Retinal pigment epithelial cell (primary cell): Measurements from ENCODE around the gene RPS21.

Experiments
- DNase-seq: peaks from one replicate; pipeline ENCODE4 v3.0.0-alpha.2; 2010; ENCODE audit warnings: low read depth
- H3K4me3 ChIP-seq: 2 replicates; pipeline ENCODE4 v1.5.1; 2011; ENCODE audit warnings: mild to moderate bottlenecking, low read length, control low read depth, moderate library complexity
- TF ChIP-seq, protein P1 (sequence below): conservative IDR thresholded peaks from 2 replicates; pipeline ENCODE4 v1.5.1; 2011; ENCODE audit warnings: low read depth, low read length, control low read depth, inconsistent platforms

RPS21 gene

DNA sequence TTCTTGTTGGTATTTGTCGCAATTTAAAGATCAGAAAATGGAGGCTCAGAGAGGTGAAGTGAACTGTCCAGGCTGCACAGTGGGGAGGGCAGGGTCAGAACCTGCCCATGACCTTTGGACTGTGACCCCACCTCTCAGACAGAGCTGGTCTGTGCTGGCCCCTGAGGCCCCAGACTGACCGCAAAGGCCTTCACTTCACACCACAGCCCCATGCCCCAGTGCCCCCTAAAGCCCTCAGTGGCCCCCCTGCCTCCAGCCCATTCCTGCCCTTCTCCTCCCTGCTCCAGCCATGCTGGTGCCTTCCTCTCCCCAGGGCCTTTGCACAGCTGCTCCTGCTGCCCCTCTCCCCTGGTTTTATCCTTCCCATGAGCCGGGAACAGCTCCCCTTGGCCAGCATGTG lies 49.8 kb downstream of the RPS21 start:
- H3K4me3 ChIP-seq, result no peak overlapping the region
- TF ChIP-seq, protein P1, sequence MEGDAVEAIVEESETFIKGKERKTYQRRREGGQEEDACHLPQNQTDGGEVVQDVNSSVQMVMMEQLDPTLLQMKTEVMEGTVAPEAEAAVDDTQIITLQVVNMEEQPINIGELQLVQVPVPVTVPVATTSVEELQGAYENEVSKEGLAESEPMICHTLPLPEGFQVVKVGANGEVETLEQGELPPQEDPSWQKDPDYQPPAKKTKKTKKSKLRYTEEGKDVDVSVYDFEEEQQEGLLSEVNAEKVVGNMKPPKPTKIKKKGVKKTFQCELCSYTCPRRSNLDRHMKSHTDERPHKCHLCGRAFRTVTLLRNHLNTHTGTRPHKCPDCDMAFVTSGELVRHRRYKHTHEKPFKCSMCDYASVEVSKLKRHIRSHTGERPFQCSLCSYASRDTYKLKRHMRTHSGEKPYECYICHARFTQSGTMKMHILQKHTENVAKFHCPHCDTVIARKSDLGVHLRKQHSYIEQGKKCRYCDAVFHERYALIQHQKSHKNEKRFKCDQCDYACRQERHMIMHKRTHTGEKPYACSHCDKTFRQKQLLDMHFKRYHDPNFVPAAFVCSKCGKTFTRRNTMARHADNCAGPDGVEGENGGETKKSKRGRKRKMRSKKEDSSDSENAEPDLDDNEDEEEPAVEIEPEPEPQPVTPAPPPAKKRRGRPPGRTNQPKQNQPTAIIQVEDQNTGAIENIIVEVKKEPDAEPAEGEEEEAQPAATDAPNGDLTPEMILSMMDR, result no peak
- DNase-seq, result no peak

DNA sequence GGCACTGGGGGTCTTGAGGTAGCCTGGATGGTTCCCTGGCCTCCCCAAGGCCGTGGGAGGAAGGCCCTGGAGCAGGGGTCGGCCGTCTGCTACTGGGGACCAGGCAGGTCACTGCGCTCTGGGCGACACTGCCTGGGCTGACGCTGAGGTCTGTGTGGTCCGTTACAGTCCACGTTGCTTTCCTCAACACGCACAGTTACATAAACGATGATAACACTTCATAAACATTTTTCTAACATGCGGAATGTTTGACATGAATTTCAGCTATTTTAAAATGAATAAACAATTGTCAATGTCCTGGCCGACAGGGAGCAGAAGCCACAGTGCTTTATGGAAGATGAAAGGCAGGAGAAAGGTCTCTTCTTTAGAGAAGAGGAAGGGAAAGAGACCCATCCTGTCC lies 50.6 kb downstream of the RPS21 start:
- TF ChIP-seq, protein P1, result no peak
- no peak overlapping the region for H3K4me3 ChIP-seq
- no peak for DNase-seq

DNA sequence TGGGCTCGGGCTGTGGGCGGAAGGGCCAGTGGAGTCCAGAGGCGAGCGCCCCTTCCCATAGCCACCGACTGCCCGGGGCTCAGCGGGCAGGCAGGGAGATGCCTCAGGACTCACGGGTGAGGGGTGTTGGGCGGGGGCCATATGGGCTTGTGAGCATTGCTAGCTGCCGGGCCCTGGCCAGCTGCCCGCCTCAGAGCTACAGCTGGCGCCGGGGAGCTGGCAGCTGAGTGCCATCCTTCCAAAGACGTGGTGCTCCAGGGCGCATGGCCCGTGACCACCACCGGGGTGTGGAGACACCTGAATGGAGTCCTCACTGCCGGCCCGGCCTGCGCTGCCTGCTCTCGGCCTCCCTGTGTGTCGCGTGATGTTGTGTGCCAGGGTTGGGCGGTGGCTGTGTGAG lies 51.0 kb downstream of the RPS21 start:
- H3K4me3 ChIP-seq, result no peak overlapping the region
- TF ChIP-seq, protein P1, result no peak
- DNase-seq, result no peak
